Ovary (tissue), 3 donors: ENCODE data around the gene EIF4G2.

ENCODE experiments used
- CTCF ChIP-seq, 3 donors: fragments of 450-650 bp in 2 of 3; fragments of 200-600 bp in 1 of 3; IDR thresholded peaks; one replicate each; pipeline versions ENCODE4 v1.5.1 to v1.8.0; 2016 to 2022; ENCODE audit warnings: antibody characterized with exemption in 3 of 3, mild to moderate bottlenecking in 1 of 3
- POLR2A ChIP-seq: fragments of 450-650 bp; IDR thresholded peaks from one replicate; pipeline ENCODE4 v1.6.1; 2017; ENCODE audit warnings: antibody characterized with exemption, mild to moderate bottlenecking, moderate library complexity
- donor health status: DM: no; HTN: no; CAD: no.

- TF ChIP-seq POLR2A = no peak
- TF ChIP-seq CTCF (IDR thresholded peaks at IDR 0.05) = no peak
These were observed 56.7 kb downstream of the EIF4G2 start for GRCh38 chr11:10752061-10752460.
